Endothelial cell of umbilical vein (primary cell): ENCODE data around the gene CNP. TPM values are rescaled to one million over a fixed set of nuclear protein-coding genes. Genes with fewer than 3 reads are reported as not detected.

Experiments used
- BruUV-seq: library from RNA; stranded (reverse); fragments of 400-500 nt; replicated peaks from 2 replicates; lab custom pipeline; 2021; lab: Mats Ljungman, UMichigan
- CTCF ChIA-PET: fragments of 300-600, 350-600 bp; sonication (Branson Sonifier 250); formaldehyde crosslinking; loops from one replicate; lab custom pipeline; 2021; ENCODE audit warnings: antibody characterized with exemption, inconsistent platforms; lab: Charles Lee
- POLR2A ChIA-PET: fragments of 300-600, 350-600 bp; sonication (Branson Sonifier 250); formaldehyde crosslinking; loops from one replicate; lab custom pipeline; 2021; ENCODE audit warnings: antibody characterized with exemption, inconsistent platforms; lab: Charles Lee
- DNase-seq: peaks from one replicate; pipeline ENCODE4 v3.0.0-alpha.2; 2011; ENCODE audit warnings: low read depth, low spot score
- FAIRE-seq: peaks from 2 replicates; lab custom pipeline; 2011; peaks lifted over from hg19 to GRCh38; lab: Jason Lieb, UNC
- H2AFZ ChIP-seq: 2 replicates; pipeline ENCODE4 v1.6.0; 2012; ENCODE audit warnings: low read depth, low read length, control low read depth, inconsistent platforms
- H3K27ac ChIP-seq: 2 replicates; pipeline ENCODE4 v1.5.1; 2011; ENCODE audit warnings: low read depth, mild to moderate bottlenecking, control low read depth, low read length, moderate library complexity; ENCODE audit not compliant: insufficient read depth
- H3K27me3 ChIP-seq, 2 experiments: 2 replicates each; pipeline versions ENCODE4 v1.6.0 to v1.6.1; 2011; ENCODE audit warnings: low read length in 2 of 2, mixed read lengths in 1 of 2; ENCODE audit not compliant: control insufficient read depth in 2 of 2, insufficient read depth in 2 of 2
- H3K36me3 ChIP-seq, 2 experiments: 2 replicates in 1 of 2; 3 replicates in 1 of 2; pipeline ENCODE4 v1.5.1; 2011; ENCODE audit warnings: low read length in 2 of 2, mild to moderate bottlenecking in 1 of 2, moderate library complexity in 1 of 2; ENCODE audit not compliant: control insufficient read depth in 2 of 2, insufficient read depth in 2 of 2; ENCODE audit errors: extremely low read depth in 1 of 2
- H3K4me1 ChIP-seq: 3 replicates; pipeline ENCODE4 v1.5.1; 2011; ENCODE audit warnings: mild to moderate bottlenecking, low read length; ENCODE audit not compliant: control insufficient read depth, insufficient read depth; ENCODE audit errors: extremely low read depth
- H3K4me2 ChIP-seq: 2 replicates; pipeline ENCODE4 v1.6.1; 2011; ENCODE audit warnings: low read length, control low read depth, mixed read lengths; ENCODE audit not compliant: insufficient read depth
- H3K4me3 ChIP-seq, 3 experiments: fragments of 200-600 bp in 1 of 3; sonication (generic), shearing (Covaris generic) in 1 of 3; replicated peaks in 1 of 3; 2 replicates each; pipeline ENCODE4 v1.5.1; 2011 to 2016; ENCODE audit warnings: control low read depth in 3 of 3, low read length in 3 of 3, mild to moderate bottlenecking in 2 of 3, inconsistent platforms in 1 of 3, low read depth in 1 of 3, moderate library complexity in 1 of 3; ENCODE audit not compliant: insufficient read depth in 1 of 3
- H3K79me2 ChIP-seq: 2 replicates; pipeline ENCODE4 v1.6.0; 2012; ENCODE audit warnings: low read length, inconsistent platforms; ENCODE audit not compliant: control insufficient read depth, insufficient read depth
- H3K9ac ChIP-seq: replicated peaks from 2 replicates; pipeline ENCODE3; 2011; ENCODE audit warnings: low read length, control low read depth; ENCODE audit not compliant: insufficient read depth; ENCODE audit errors: extremely low read depth
- H3K9me1 ChIP-seq: replicated peaks from 3 replicates; pipeline ENCODE4 v1.6.0; 2011; ENCODE audit warnings: mild to moderate bottlenecking, low read length; ENCODE audit not compliant: control insufficient read depth, insufficient read depth; ENCODE audit errors: extremely low read depth
- H3K9me3 ChIP-seq: replicated peaks from 2 replicates; pipeline ENCODE4 v1.5.1; 2012; ENCODE audit warnings: low read length, inconsistent platforms; ENCODE audit not compliant: control insufficient read depth, insufficient read depth
- H4K20me1 ChIP-seq: replicated peaks from 2 replicates; pipeline ENCODE3; 2011; ENCODE audit warnings: mild to moderate bottlenecking, low read length; ENCODE audit not compliant: control insufficient read depth, insufficient read depth; ENCODE audit errors: extremely low read depth
- EZH2 ChIP-seq: IDR thresholded peaks from 2 replicates; pipeline ENCODE4 v1.6.1; 2012; ENCODE audit warnings: borderline replicate concordance, low read depth, mild to moderate bottlenecking, moderate library complexity, low read length, inconsistent platforms; ENCODE audit not compliant: severe bottlenecking
- FOS ChIP-seq: IDR thresholded peaks from 2 replicates; pipeline ENCODE4 v1.6.1; 2011; ENCODE audit warnings: mild to moderate bottlenecking, low read length, moderate library complexity, borderline replicate concordance; ENCODE audit not compliant: insufficient read depth
- GATA2 ChIP-seq: IDR thresholded peaks from 2 replicates; pipeline ENCODE4 v1.7.0; 2011; ENCODE audit warnings: low read depth, mild to moderate bottlenecking, moderate library complexity, mixed read lengths, low read length; ENCODE audit not compliant: insufficient read length, insufficient read depth
- JUN ChIP-seq: IDR thresholded peaks from 2 replicates; pipeline ENCODE4 v1.6.1; 2011; ENCODE audit warnings: borderline replicate concordance, low read depth; ENCODE audit not compliant: insufficient read length, insufficient read depth
- MAX ChIP-seq: IDR thresholded peaks from 2 replicates; pipeline ENCODE4 v1.6.1; 2011; ENCODE audit not compliant: insufficient read depth, insufficient read length
- MYC ChIP-seq: IDR thresholded peaks from one replicate; pipeline ENCODE4 v1.6.1; 2011; ENCODE audit warnings: mild to moderate bottlenecking, low read depth, low read length
- POLR2A ChIP-seq: IDR thresholded peaks from 2 replicates; pipeline ENCODE4 v1.6.1; 2012; ENCODE audit warnings: low read depth, mild to moderate bottlenecking, control low read depth, low read length
- POLR2AphosphoS5 ChIP-seq: IDR thresholded peaks from 2 replicates; pipeline ENCODE4 v1.6.1; 2012; ENCODE audit warnings: low read depth, mild to moderate bottlenecking, control low read depth, low read length, moderate library complexity; ENCODE audit not compliant: insufficient read depth
- dilution Hi-C: fragments of 300-500 bp; cut with MboI; formaldehyde crosslinking; loops from one replicate; pipeline ENCODE4 v1.15.0; 2019; ENCODE audit warnings: low sequenced_read_pairs; ENCODE audit not compliant: extremely low pct_ligation_motif_present
- intact Hi-C: fragments of 100-400 bp; cut with micrococcal nuclease; formaldehyde crosslinking; loops from one replicate; pipeline ENCODE4 v1.10.0; 2022
- polyA plus RNA-seq, 4 experiments: library from polyadenylated mRNA; depleted of rRNA in 3 of 4; stranded (reverse) in 3 of 4; unstranded in 1 of 4; fragments of >200 nt; gene quantifications; 2 replicates each; pipeline versions ENCODE4 v1.2.1 to v1.2.3, GENCODE V29; 2011 to 2012; ENCODE audit warnings: missing spikeins in 1 of 4
- total RNA-seq: library from RNA; stranded (reverse); gene quantifications from 2 replicates; pipeline ENCODE4 v1.2.3, GENCODE V29; 2021
- TF ChIP-seq, protein P1 (sequence below), 2 donors: IDR thresholded peaks; 1 replicate in 1 of 2; 2 replicates in 1 of 2; pipeline ENCODE4 v1.5.1; 2011; ENCODE audit warnings: low read length in 2 of 2, mild to moderate bottlenecking in 2 of 2, moderate library complexity in 2 of 2, control low read depth in 1 of 2, inconsistent platforms in 1 of 2, low read depth in 1 of 2; ENCODE audit not compliant: insufficient read depth in 1 of 2; ENCODE audit errors: extremely low read depth in 1 of 2

The CNP gene
- total and polyA plus RNA-seq, 2 donors (not counting 3 experiments of a cell fraction or from before 2014, with no cell fraction given) = 49.4 to 84.9 TPM

DNA sequence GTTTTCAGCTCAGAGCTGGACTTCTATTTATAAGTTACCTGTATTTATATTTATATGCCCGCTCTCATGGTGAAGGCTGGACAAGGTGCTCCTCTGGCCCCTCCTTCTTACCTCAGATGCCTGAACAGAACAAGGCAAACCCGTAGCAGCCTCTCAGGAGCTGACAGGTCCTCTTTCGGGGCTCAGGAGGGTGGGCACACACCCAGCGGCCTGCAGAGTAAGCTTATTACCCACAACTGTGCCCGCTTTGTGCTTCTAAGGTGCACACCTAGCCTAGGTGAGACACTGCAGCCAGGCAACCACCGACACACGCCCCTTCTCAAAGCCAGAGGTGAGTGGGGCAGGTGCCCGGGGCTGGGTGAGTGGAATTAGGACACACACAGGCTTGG, 58.6 kb downstream of the CNP start:
- TF ChIP-seq EZH2 (no peak), FOS (no peak), GATA2 (no peak), JUN (no peak), MYC (no peak), MAX (no peak), POLR2AphosphoS5 (no peak), POLR2A (no peak)
- TF ChIP-seq, protein P1, sequence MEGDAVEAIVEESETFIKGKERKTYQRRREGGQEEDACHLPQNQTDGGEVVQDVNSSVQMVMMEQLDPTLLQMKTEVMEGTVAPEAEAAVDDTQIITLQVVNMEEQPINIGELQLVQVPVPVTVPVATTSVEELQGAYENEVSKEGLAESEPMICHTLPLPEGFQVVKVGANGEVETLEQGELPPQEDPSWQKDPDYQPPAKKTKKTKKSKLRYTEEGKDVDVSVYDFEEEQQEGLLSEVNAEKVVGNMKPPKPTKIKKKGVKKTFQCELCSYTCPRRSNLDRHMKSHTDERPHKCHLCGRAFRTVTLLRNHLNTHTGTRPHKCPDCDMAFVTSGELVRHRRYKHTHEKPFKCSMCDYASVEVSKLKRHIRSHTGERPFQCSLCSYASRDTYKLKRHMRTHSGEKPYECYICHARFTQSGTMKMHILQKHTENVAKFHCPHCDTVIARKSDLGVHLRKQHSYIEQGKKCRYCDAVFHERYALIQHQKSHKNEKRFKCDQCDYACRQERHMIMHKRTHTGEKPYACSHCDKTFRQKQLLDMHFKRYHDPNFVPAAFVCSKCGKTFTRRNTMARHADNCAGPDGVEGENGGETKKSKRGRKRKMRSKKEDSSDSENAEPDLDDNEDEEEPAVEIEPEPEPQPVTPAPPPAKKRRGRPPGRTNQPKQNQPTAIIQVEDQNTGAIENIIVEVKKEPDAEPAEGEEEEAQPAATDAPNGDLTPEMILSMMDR (IDR thresholded peaks at IDR 0.05; ENCODE audit: extremely low read depth in 1 of 2, insufficient read depth in 1 of 2, low read depth in 1 of 2, low read length in 2 of 2) = no peak
- CTCF ChIA-PET = interaction anchor here (0.5 to 6.3 kb wide), 23 partner anchors 9 to 492 kb away, joined by 3 to 40 read pairs (median 5); partner anchors contain the start of genes C17orf113, CNP, DNAJC7 and KCNH4
- H3K9me1 ChIP-seq = no peaks in the 10 kb centered on the region
- FAIRE-seq (no peak), DNase-seq (no peak)
- no peak overlapping the region for H2AFZ ChIP-seq
- H4K20me1 ChIP-seq = no peaks in the 10 kb centered on the region
- peaks cover 14% of the 10 kb centered on the region for H3K79me2 ChIP-seq
- BruUV-seq = no TSS peak
- POLR2A ChIA-PET = interaction anchor here (1.1 kb wide), 1 partner anchor 8 kb away, joined by 3 read pairs; the partner anchor contains the start of gene DNAJC7
- H3K4me2 ChIP-seq = peak overlapping the region; percentile 20
- peaks cover 3 to 16% of the 10 kb centered on the region in 2 experiments for H3K36me3 ChIP-seq
- peaks cover 26% of the 10 kb centered on the region for H3K4me1 ChIP-seq
- peak overlapping the region; percentile 67 for H3K27ac ChIP-seq
- intact Hi-C loops (loop anchor here (1.0 to 10.0 kb wide), 6 partner anchors 38 to 500 kb away; partner anchors contain the start of gene KCNH4), dilution Hi-C loops (no loop called here)
- peak overlapping the region; percentile 14 for H3K9ac ChIP-seq
- H3K9me3 ChIP-seq = no peaks in the 10 kb centered on the region
- no peaks in the 10 kb centered on the region for H3K27me3 ChIP-seq
- H3K4me3 ChIP-seq = no peak overlapping the region
